ENCODE measurements around the gene KCNMA1.

Gene KCNMA1

GRCh38 chr10:77261146-77261545, 376.5 kb downstream of the KCNMA1 start:
- no peak overlapping the region for H3K27ac ChIP-seq
- TF ChIP-seq CTCF (IDR thresholded peaks at IDR 0.05) (no peak), ZFX (IDR thresholded peaks at IDR 0.05; ENCODE audit: borderline replicate concordance) (no peak)

DNA sequence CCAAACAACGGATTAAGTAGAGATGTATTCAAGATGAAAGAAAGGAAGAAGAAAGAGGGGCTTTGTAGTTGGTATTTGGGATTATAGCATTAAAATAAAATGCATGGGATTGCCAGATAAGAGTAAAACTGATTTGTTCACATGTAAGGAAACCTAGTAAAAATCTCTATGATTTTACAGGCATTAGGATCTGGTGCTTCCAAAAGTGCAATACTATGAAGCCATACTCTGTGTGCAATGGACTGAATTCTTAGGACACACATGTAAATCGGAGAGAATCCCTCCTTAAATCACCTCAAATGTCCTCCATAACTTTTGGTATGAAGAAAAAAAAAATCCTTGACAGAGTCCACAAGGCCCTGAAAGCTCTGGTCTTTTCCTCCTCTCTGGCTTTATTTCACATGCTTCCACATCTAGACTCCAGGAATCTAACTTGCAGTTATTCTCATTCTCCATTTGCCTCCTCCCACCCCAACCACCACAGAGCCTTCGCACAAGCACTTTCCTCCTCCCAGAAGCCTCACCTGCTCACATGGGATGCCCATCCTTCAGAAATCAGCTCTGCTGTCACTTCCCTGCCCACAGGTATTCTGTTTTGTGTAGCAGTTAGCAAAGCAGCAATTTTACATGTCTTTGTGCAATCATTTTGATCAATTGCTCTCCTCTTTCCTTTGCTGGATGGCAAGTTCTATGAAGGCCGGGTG, 378.3 kb downstream of the KCNMA1 start:
- no peak for TF ChIP-seq CTCF (IDR thresholded peaks at IDR 0.05)
- no peak overlapping the region for H3K27ac ChIP-seq

- TF ChIP-seq CTCF (IDR thresholded peaks at IDR 0.05) (no peak), ZFX (IDR thresholded peaks at IDR 0.05; ENCODE audit: borderline replicate concordance) (no peak)
- H3K27ac ChIP-seq = peak overlapping the region; percentile 58; the same call in 1 of the 2 replicates
Observed at GRCh38 chr10:77256346-77256745, 381.3 kb downstream of the KCNMA1 start.

- no peak for TF ChIP-seq CTCF (IDR thresholded peaks at IDR 0.05)
- TF ChIP-seq ZFX (IDR thresholded peaks at IDR 0.05; ENCODE audit: borderline replicate concordance) = no peak
- H3K27ac ChIP-seq = peak overlapping the region; percentile 58
Observed at GRCh38 chr10:77253556-77254064, 384.0 kb downstream of the KCNMA1 start.

- peak overlapping the region; percentile 58 for H3K27ac ChIP-seq
- no peak for TF ChIP-seq CTCF (IDR thresholded peaks at IDR 0.05)
- TF ChIP-seq ZFX (IDR thresholded peaks at IDR 0.05; ENCODE audit: borderline replicate concordance) = no peak
Observed at GRCh38 chr10:77253147-77253545, 384.5 kb downstream of the KCNMA1 start.

DNA sequence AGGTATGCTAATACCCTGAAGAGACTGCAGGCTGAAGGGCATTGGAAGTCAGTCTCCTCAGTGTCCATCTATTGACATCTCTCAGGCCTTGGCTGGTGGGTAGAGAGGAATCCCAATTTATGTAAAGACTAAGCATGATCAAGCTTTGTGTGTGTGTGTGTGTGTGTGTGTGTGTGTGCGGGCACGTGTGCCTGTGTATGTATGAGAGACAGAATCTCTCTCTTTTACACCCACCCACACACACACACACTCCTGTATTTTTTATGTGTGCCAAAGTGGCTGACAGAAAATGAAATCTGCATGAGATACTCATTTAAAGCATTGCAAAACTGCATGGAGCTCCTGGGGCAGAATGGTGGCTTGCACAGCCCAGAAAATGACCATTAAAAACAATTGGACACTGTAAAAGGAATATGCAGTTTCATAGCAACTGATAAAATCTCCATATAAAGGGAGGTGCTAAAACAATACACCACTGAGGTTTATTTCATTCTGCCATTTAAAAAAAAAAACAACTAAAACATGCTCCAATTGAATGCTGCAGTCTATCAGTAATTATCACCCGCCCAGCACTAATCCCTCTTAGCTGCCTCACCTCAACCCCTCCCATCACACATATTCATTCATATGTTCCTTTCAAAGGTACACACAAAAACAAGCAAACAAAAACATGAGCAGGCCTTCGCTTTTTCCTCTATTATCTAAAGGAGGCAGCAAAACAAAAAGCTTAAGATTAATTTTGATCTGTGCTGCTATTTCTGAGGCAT, 385.0 kb downstream of the KCNMA1 start:
- peak overlapping the region; percentile 58 for H3K27ac ChIP-seq
- TF ChIP-seq ZFX (IDR thresholded peaks at IDR 0.05; ENCODE audit: borderline replicate concordance) (no peak), CTCF (IDR thresholded peaks at IDR 0.05) (no peak)

Measured in 22Rv1 (cell line).